K562 (cell line): ENCODE measurements around the gene B4GALT5. TPM values are rescaled to one million over a fixed set of nuclear protein-coding genes. Genes with fewer than 3 reads are reported as not detected.
A peak's percentile ranks its signal among the peaks of the same experiment; 100 is the strongest.

Experiments
- AFF1 ChIP-seq, 2 experiments: fragments of 450-650 bp; IDR thresholded peaks; 2 replicates each; pipeline ENCODE4 v1.6.1; 2018; ENCODE audit warnings: mild to moderate bottlenecking in 2 of 2, low read depth in 1 of 2; ENCODE audit not compliant: partially characterized antibody in 2 of 2
- CHD4 ChIP-seq: fragments of 200-600 bp; sonication (generic); IDR thresholded peaks from 3 replicates; pipeline ENCODE4 v1.6.1; 2012; ENCODE audit warnings: low read depth, mild to moderate bottlenecking, mixed read lengths, low read length, inconsistent platforms; ENCODE audit not compliant: insufficient read depth, insufficient replicate concordance, poor library complexity, severe bottlenecking
- CREB5 ChIP-seq: fragments of 250-450 bp; sonication (Bioruptor Pico); IDR thresholded peaks from 2 replicates; pipeline ENCODE4 v1.5.0; 2020; ENCODE audit warnings: mild to moderate bottlenecking
- ELK1 ChIP-seq: sonication (generic); formaldehyde crosslinking; IDR thresholded peaks from 2 replicates; pipeline ENCODE4 v1.8.1; 2022; ENCODE audit warnings: missing genetic modification reagents
- EP400 ChIP-seq: fragments of 450-650 bp; IDR thresholded peaks from 2 replicates; pipeline ENCODE4 v1.6.1; 2017; ENCODE audit warnings: antibody characterized with exemption, mild to moderate bottlenecking, moderate library complexity
- HIVEP1 ChIP-seq: fragments of 250-450 bp; sonication (Bioruptor Pico); IDR thresholded peaks from 2 replicates; pipeline ENCODE4 v1.4.0; 2020; ENCODE audit warnings: mild to moderate bottlenecking
- HNRNPL ChIP-seq: fragments of 200-400 bp; formaldehyde crosslinking; IDR thresholded peaks from 2 replicates; pipeline ENCODE4 v1.6.1; 2017; ENCODE audit warnings: low read depth, mild to moderate bottlenecking, low read length
- HOXB6 ChIP-seq: fragments of 250-450 bp; sonication (Bioruptor Pico); IDR thresholded peaks from 2 replicates; pipeline ENCODE4 v1.5.1; 2022; ENCODE audit warnings: mild to moderate bottlenecking, borderline replicate concordance
- ILK ChIP-seq: fragments of 450-650 bp; IDR thresholded peaks from 2 replicates; pipeline ENCODE4 v1.6.1; 2016; ENCODE audit warnings: missing genetic modification characterization, low read depth, mild to moderate bottlenecking, missing compliant biosample characterization, moderate library complexity, borderline replicate concordance
- NFRKB ChIP-seq: fragments of 450-650 bp; IDR thresholded peaks from 2 replicates; pipeline ENCODE4 v1.6.1; 2016; ENCODE audit warnings: low read depth
- PCBP2 ChIP-seq: fragments of 200-400 bp; formaldehyde crosslinking; IDR thresholded peaks from 2 replicates; pipeline ENCODE4 v1.6.1; 2018; ENCODE audit warnings: low read length, low read depth, mild to moderate bottlenecking, moderate library complexity; ENCODE audit not compliant: poor library complexity, severe bottlenecking
- TAF15 ChIP-seq: fragments of 200-400 bp; formaldehyde crosslinking; IDR thresholded peaks from 2 replicates; pipeline ENCODE4 v1.6.1; 2017; ENCODE audit warnings: mild to moderate bottlenecking, low read depth, low read length, moderate library complexity
- TSC22D4 ChIP-seq: fragments of 450-650 bp; IDR thresholded peaks from 2 replicates; pipeline ENCODE4 v1.6.1; 2016; ENCODE audit warnings: missing genetic modification characterization, missing biosample characterization, control low read depth
- ZBTB43 ChIP-seq: sonication (generic); formaldehyde crosslinking; IDR thresholded peaks from 2 replicates; pipeline ENCODE4 v1.8.0; 2023; ENCODE audit warnings: mild to moderate bottlenecking, missing genetic modification reagents
- ZFP30 ChIP-seq: fragments of 250-450 bp; sonication (Bioruptor Pico); IDR thresholded peaks from 2 replicates; pipeline ENCODE4 v1.8.0; 2022; ENCODE audit warnings: moderate library complexity, mild to moderate bottlenecking, inconsistent platforms, borderline replicate concordance
- ZNF197 ChIP-seq: fragments of 200-800 bp; sonication (Bioruptor generic); IDR thresholded peaks from 2 replicates; pipeline ENCODE4 v1.6.1; 2016; ENCODE audit warnings: low read depth, missing genetic modification characterization, missing compliant biosample characterization
- ZNF764 ChIP-seq: fragments of 250-450 bp; sonication (Bioruptor Pico); IDR thresholded peaks from 2 replicates; pipeline ENCODE4 v1.4.0; 2020; ENCODE audit warnings: low read depth, mild to moderate bottlenecking, moderate library complexity
- ZSCAN32 ChIP-seq: fragments of 450-650 bp; formaldehyde crosslinking; IDR thresholded peaks from 2 replicates; pipeline ENCODE4 v1.4.0; 2020; ENCODE audit warnings: mild to moderate bottlenecking, moderate library complexity
- polyA plus RNA-seq, 8 experiments: library from polyadenylated mRNA; depleted of rRNA in 4 of 8; stranded (reverse) in 5 of 8; unstranded in 3 of 8; fragments of >200 nt; fragmentation: Nextera tagmentation in 2 of 8; fragmentation: Illumina TruSeq in 1 of 8; extraction: Ambion mirVana in 2 of 8; extraction: Trizol in 1 of 8; gene quantifications; 2 replicates each; pipeline versions ENCODE4 v1.2.1 to v1.2.3, GENCODE V29; 2011 to 2014; ENCODE audit warnings: inconsistent platforms in 1 of 8, missing spikeins in 1 of 8
- total RNA-seq, 7 experiments: library from RNA; depleted of rRNA in 6 of 7; stranded (reverse); fragments of >200 nt in 6 of 7; fragmentation: Illumina TruSeq in 2 of 7; extraction: Trizol in 2 of 7; gene quantifications; 2 replicates each; pipeline versions ENCODE4 v1.2.1 to v1.2.3, GENCODE V29; 2011 to 2021; ENCODE audit warnings: low replicate concordance in 1 of 7

The B4GALT5 gene
- total and polyA plus RNA-seq, 9 of the 15 experiments (the other 6 are each of a cell fraction or from before 2014, with no cell fraction given), result 8.5 to 32.6 (median 23.4) TPM

GRCh38 chr20:49610691-49611538 lies 102.8 kb downstream of the B4GALT5 start (continued):
- no peak for TF ChIP-seq AFF1 (IDR thresholded peaks at IDR 0.05; ENCODE audit: low read depth in 1 of 2, partially characterized antibody in 2 of 2)
- no peak for TF ChIP-seq ILK (tag)
- no peak for TF ChIP-seq CREB5 (CRISPR knock-in tag)
- 0 out of 2 replicates have a peak, but pooled peaks have one; percentile 18 for TF ChIP-seq ZNF197 (CRISPR knock-in tag)
- TF ChIP-seq ZSCAN32 (CRISPR knock-in tag), result no peak
- TF ChIP-seq ZNF764 (CRISPR knock-in tag), result no peak
- TF ChIP-seq HNRNPL, result no peak
- TF ChIP-seq TSC22D4 (tag), result no peak
- peak; percentile 63; the same call in 1 of the 2 replicates for TF ChIP-seq EP400
- TF ChIP-seq ZBTB43, result peak; percentile 79; the same call in 1 of the 2 replicates
- TF ChIP-seq CHD4, result no peak
- no peak for TF ChIP-seq HOXB6
- TF ChIP-seq HIVEP1 (CRISPR knock-in tag), result no peak
- no peak for TF ChIP-seq NFRKB
- TF ChIP-seq TAF15, result no peak
- no peak for TF ChIP-seq ZFP30
- TF ChIP-seq PCBP2, result no peak
- TF ChIP-seq ELK1 (CRISPR knock-in tag), result no peak
